Activated naive CD8-positive, alpha-beta T cell treated with anti-CD3 and anti-CD28 coated beads, Interleukin-2, amount 10 ng/mL, durations not matched to agents 7 days and 5 days (primary cell): ENCODE results near the gene KARS1. TPM values are rescaled to one million over a fixed set of nuclear protein-coding genes. Genes with fewer than 3 reads are reported as not detected.
A peak's percentile ranks its signal among the peaks of the same experiment; 100 is the strongest.

Source experiments
- ATAC-seq: fragments of 150-1000 bp; cut with Tn5 transposase; one replicate; pipeline ENCODE4 v1.10.0; 2021; ENCODE audit warnings: low read depth, moderate library complexity
- POLR2A ChIA-PET: fragments of 350-600 bp; sonication (Branson Sonifier 250); formaldehyde crosslinking; loops from one replicate; lab custom pipeline; 2021; ENCODE audit warnings: antibody characterized with exemption; lab: Charles Lee
- DNase-seq: peaks from one replicate; pipeline ENCODE4 v3.0.0; 2021
- H3K27ac Mint-ChIP-seq: one replicate; pipeline ENCODE4 v1.8.0; 2022; ENCODE audit warnings: mild to moderate bottlenecking, mixed read lengths
- H3K27me3 Mint-ChIP-seq: one replicate; pipeline ENCODE4 v1.8.0; 2022; ENCODE audit warnings: mild to moderate bottlenecking, moderate library complexity, mixed read lengths
- H3K36me3 Mint-ChIP-seq: one replicate; pipeline ENCODE4 v1.8.0; 2021; ENCODE audit warnings: mild to moderate bottlenecking, mixed read lengths
- H3K4me1 Mint-ChIP-seq: one replicate; pipeline ENCODE4 v1.8.0; 2021; ENCODE audit warnings: mixed read lengths
- H3K4me3 Mint-ChIP-seq: one replicate; pipeline ENCODE4 v1.8.0; 2022; ENCODE audit warnings: mild to moderate bottlenecking, moderate library complexity, mixed read lengths
- H3K9me3 Mint-ChIP-seq: one replicate; pipeline ENCODE4 v1.8.0; 2021; ENCODE audit warnings: mixed read lengths
- total RNA-seq, 2 experiments: library from RNA; stranded (reverse); gene quantifications; one replicate each; pipeline ENCODE4 v1.2.3, GENCODE V29; 2021

KARS1 gene
- total RNA-seq, result 100 to 1,000 TPM; 173 to 175 TPM

- no peaks in the 10 kb centered on the region for H3K9me3 Mint-ChIP-seq
- H3K36me3 Mint-ChIP-seq, result peaks cover 16% of the 10 kb centered on the region
- H3K27me3 Mint-ChIP-seq, result no peaks in the 10 kb centered on the region
- peaks cover 53% of the 10 kb centered on the region for H3K4me1 Mint-ChIP-seq
- H3K27ac Mint-ChIP-seq, result peak within 1 kb of the TSS; percentile 98
- DNase-seq, result peak; percentile 95
- peak within 1 kb of the TSS; percentile 99 for H3K4me3 Mint-ChIP-seq
- ATAC-seq, result peak; percentile 93
- POLR2A ChIA-PET, result interaction anchor here (0.5 to 4.4 kb wide), 27 partner anchors 8 to 1565 kb away, joined by 3 to 95 read pairs (median 5); partner anchors contain the start of genes ADAT1, CFDP1, GABARAPL2 and MON1B
Observed at GRCh38 chr16:75647492-75648264, at the start of gene KARS1, which contains the start of gene TERF2IP. Gene KARS1, minus strand, starts transcription at chr16:75647665. Its CDS starts 26 bp downstream, at chr16:75647639. Gene TERF2IP, plus strand, starts transcription at chr16:75647773. Its CDS starts 110 bp downstream, at chr16:75647883.

DNA sequence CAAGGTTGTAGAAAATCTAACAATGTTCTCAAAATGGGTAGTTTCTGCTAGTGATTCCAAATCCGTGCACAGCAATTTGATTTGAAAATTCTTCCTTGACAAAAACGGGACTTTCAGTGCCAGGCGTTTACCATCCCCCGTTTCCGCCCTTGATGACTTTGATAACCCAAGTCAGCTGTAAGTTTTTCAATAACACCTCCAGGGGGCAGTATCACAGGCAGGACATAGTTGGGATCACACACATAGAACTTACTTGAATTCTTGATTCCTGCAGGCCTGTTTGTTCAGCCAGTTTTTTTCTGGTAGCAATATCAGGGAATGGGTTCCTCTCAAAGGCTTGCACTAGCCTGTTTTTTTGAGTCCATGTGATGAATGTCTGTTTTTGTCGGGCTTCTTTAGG lies 48.2 kb upstream of the KARS1 start:
- DNase-seq (no peak), ATAC-seq (no peak)
- POLR2A ChIA-PET, result no interaction called here
- H3K36me3 Mint-ChIP-seq, result no peaks in the 10 kb centered on the region
- no peak overlapping the region for H3K4me3 Mint-ChIP-seq
- H3K27me3 Mint-ChIP-seq, result peaks cover under 1% of the 10 kb centered on the region
- H3K27ac Mint-ChIP-seq, result no peak overlapping the region
- no peaks in the 10 kb centered on the region for H3K9me3 Mint-ChIP-seq
- H3K4me1 Mint-ChIP-seq, result no peaks in the 10 kb centered on the region

DNA sequence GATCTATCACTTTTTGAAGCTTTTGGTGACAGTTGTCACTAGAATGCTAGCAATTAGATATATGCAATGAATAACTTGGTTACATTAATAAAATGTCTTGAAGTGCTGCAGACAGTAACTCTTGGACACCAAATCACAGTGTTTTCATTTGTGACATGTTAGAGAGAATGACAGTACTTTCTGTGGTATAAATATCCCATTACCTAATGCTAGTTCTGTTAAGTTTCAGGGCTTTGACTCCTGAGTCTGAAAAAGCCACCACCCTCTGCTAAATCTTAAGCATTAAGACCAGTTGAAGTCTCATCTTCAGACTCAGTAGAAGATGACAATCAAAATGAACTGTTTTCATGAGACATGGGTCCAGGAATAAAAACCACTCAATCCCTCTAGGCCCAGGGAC lies 39.9 kb upstream of the KARS1 start:
- POLR2A ChIA-PET, result no interaction called here
- H3K27ac Mint-ChIP-seq, result no peak overlapping the region

GRCh38 chr16:75682308-75682707 lies 34.8 kb upstream of the KARS1 start:
- POLR2A ChIA-PET, result no interaction called here
- Mint-ChIP-seq H3K4me3 (no peak overlapping the region), H3K9me3 (peaks cover 6% of the 10 kb centered on the region), H3K4me1 (no peaks in the 10 kb centered on the region), H3K27ac (no peak overlapping the region), H3K36me3 (no peaks in the 10 kb centered on the region), H3K27me3 (no peaks in the 10 kb centered on the region)
- no peak for ATAC-seq
- DNase-seq, result no peak

More for the DNA sequence above, 39.9 kb upstream of the KARS1 start:
- Mint-ChIP-seq H3K36me3 (no peaks in the 10 kb centered on the region), H3K9me3 (peaks cover 7% of the 10 kb centered on the region), H3K27me3 (peaks cover 2% of the 10 kb centered on the region), H3K4me1 (no peaks in the 10 kb centered on the region), H3K4me3 (no peak overlapping the region)
- ATAC-seq (no peak), DNase-seq (no peak)

DNA sequence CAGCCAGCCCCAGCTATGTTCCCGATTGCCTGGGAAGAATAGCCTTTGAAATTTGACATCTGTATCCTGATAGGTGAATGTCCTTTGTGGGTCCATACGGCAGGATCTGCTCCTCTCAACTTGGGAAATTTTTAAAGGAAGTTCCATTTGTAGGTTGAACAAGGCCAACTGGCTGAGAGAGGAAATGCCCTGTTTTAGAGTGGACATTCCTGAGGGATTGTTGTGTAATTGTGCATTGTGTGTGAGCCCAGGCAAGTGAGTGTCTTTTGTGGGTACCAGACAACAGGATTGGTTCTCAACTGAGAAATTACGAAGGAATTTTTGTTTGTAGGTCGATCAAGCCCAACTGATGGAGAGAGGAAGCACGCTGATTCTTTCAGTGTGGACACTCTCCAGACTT lies 31.9 kb upstream of the KARS1 start:
- no peaks in the 10 kb centered on the region for H3K27me3 Mint-ChIP-seq
- POLR2A ChIA-PET, result no interaction called here
- H3K9me3 Mint-ChIP-seq, result peaks cover 3% of the 10 kb centered on the region
- DNase-seq (no peak), ATAC-seq (no peak)
- H3K4me3 Mint-ChIP-seq, result no peak overlapping the region
- H3K36me3 Mint-ChIP-seq, result no peaks in the 10 kb centered on the region
- H3K4me1 Mint-ChIP-seq, result no peaks in the 10 kb centered on the region
- H3K27ac Mint-ChIP-seq, result no peak overlapping the region

DNA sequence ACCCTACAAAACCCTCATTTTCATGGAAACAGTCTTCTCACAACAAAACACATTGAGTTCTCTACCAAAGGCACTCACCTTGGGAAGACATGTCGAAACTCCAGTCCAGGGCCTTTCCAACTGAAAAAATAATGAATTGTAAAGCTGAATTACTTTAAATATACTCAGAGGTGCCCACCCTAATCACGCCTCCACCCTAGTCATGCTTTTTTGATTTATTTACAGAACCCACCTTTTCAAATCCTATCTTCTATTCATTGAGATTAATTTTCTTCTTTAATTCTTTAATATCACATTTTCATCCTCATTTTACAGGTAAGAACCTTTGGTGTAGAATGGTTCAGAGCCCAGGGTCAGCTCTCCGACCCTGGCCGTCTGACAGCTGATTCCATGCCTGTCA lies 29.4 kb upstream of the KARS1 start, which contains the start of gene CPHXL2:
CPHXL2 (minus strand) TSS at position 101 of the 400 bp plus-strand sequence; CDS start at position 91, 10 bp downstream.
- no peak for DNase-seq
- H3K9me3 Mint-ChIP-seq, result no peaks in the 10 kb centered on the region
- POLR2A ChIA-PET, result no interaction called here
- H3K4me1 Mint-ChIP-seq, result no peaks in the 10 kb centered on the region
- H3K4me3 Mint-ChIP-seq, result no peak within 1 kb of the TSS
- H3K27ac Mint-ChIP-seq, result no peak within 1 kb of the TSS
- no peaks in the 10 kb centered on the region for H3K36me3 Mint-ChIP-seq
- H3K27me3 Mint-ChIP-seq, result no peaks in the 10 kb centered on the region
- ATAC-seq, result no peak

DNA sequence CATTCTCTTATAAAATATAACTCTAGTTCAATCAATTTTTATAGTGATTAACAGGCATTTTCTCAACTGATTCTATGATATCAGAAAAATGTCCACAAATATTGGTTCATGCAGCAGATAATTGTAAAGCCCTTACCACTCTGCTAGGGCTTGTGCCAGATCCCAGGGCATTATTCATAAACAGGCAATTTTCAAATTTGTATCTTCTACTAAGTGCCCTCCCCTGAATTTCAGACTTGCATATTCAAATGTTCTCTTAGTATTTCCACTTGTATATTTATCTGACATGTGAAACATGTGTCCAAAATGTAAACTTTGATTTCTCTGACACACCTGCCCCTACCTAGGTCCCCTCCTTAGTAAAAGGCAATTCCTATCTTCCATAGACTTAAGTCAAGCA lies 20.0 kb upstream of the KARS1 start:
- DNase-seq, result no peak
- no peak overlapping the region for H3K27ac Mint-ChIP-seq
- no peak overlapping the region for H3K4me3 Mint-ChIP-seq
- POLR2A ChIA-PET, result no interaction called here
- peaks cover 3% of the 10 kb centered on the region for H3K36me3 Mint-ChIP-seq
- no peaks in the 10 kb centered on the region for H3K9me3 Mint-ChIP-seq
- no peaks in the 10 kb centered on the region for H3K27me3 Mint-ChIP-seq
- no peaks in the 10 kb centered on the region for H3K4me1 Mint-ChIP-seq
- ATAC-seq, result no peak

DNA sequence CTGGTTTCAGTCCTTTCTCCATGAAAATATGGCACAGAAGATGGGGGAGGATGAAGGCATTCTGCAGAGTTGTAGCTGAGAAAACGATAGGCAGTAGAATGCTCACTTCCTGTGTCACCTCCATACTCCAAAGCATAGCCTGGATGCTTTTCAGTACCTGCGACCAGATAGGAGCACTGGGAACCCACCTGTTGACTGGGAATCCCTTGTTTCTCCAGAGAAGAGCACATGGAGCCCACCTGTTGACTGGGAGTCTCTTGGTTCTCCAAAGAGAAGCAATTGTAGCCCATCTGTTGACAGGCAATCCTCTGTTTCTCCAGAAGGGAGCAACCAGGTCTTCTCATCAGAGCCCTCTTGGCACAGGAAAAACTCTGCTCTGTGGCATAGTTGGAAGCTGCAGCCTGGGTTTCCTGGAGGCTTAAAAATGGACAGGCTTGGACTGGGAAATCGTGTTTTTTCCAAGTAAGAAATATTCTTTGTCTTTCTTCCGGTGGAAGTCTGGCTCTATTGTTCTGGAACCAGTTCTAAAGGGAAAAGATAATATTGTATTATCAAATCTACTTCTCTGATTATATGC lies 13.3 kb upstream of the KARS1 start:
- POLR2A ChIA-PET, result interaction anchor here (3.1 kb wide), 1 partner anchor 12 kb away, joined by 16 read pairs; the partner anchor contains the start of genes KARS1 and TERF2IP
- Mint-ChIP-seq H3K27me3 (no peaks in the 10 kb centered on the region), H3K9me3 (no peaks in the 10 kb centered on the region), H3K4me3 (no peak overlapping the region), H3K36me3 (peaks cover 22% of the 10 kb centered on the region), H3K27ac (no peak overlapping the region), H3K4me1 (peaks cover 4% of the 10 kb centered on the region)
- DNase-seq (no peak), ATAC-seq (no peak)

GRCh38 chr16:75660321-75660720 lies 12.9 kb upstream of the KARS1 start:
- Mint-ChIP-seq H3K4me3 (no peak overlapping the region), H3K27ac (no peak overlapping the region), H3K4me1 (peaks cover 4% of the 10 kb centered on the region), H3K9me3 (no peaks in the 10 kb centered on the region), H3K36me3 (peaks cover 24% of the 10 kb centered on the region), H3K27me3 (no peaks in the 10 kb centered on the region)
- POLR2A ChIA-PET, result interaction anchor here (1.1 to 3.1 kb wide), 2 partner anchors 12 to 17 kb away, joined by 3 to 16 read pairs; partner anchors contain the start of genes KARS1 and TERF2IP
- DNase-seq (no peak), ATAC-seq (no peak)

- H3K9me3 Mint-ChIP-seq, result no peaks in the 10 kb centered on the region
- DNase-seq (no peak), ATAC-seq (no peak)
- POLR2A ChIA-PET, result interaction anchor here (3.1 kb wide), 1 partner anchor 10 kb away, joined by 16 read pairs; the partner anchor contains the start of genes KARS1 and TERF2IP
- H3K4me3 Mint-ChIP-seq, result no peak overlapping the region
- peaks cover 14% of the 10 kb centered on the region for H3K4me1 Mint-ChIP-seq
- peak overlapping the region; percentile 25 for H3K27ac Mint-ChIP-seq
- H3K36me3 Mint-ChIP-seq, result peaks cover 30% of the 10 kb centered on the region
- no peaks in the 10 kb centered on the region for H3K27me3 Mint-ChIP-seq
Observed at GRCh38 chr16:75658175-75658574, 10.7 kb upstream of the KARS1 start.

- DNase-seq, result no peak
- Mint-ChIP-seq H3K36me3 (peaks cover 39% of the 10 kb centered on the region), H3K27ac (peak overlapping the region; percentile 18), H3K4me1 (peaks cover 42% of the 10 kb centered on the region), H3K27me3 (no peaks in the 10 kb centered on the region), H3K4me3 (no peak overlapping the region), H3K9me3 (no peaks in the 10 kb centered on the region)
- no peak for ATAC-seq
- POLR2A ChIA-PET, result interaction anchor here (0.6 kb wide), 1 partner anchor 94 kb away, joined by 3 read pairs; no protein-coding TSS in a partner anchor
Observed at GRCh38 chr16:75653922-75654321, 6.5 kb upstream of the KARS1 start.

GRCh38 chr16:75648265-75649076 lies 1.0 kb upstream of the KARS1 start:
- DNase-seq (peak; percentile 88), ATAC-seq (peak; percentile 15)
- Mint-ChIP-seq H3K27ac (peak overlapping the region; percentile 98), H3K36me3 (peaks cover 18% of the 10 kb centered on the region), H3K4me3 (peak overlapping the region; percentile 86), H3K9me3 (no peaks in the 10 kb centered on the region), H3K4me1 (peaks cover 56% of the 10 kb centered on the region), H3K27me3 (no peaks in the 10 kb centered on the region)
- POLR2A ChIA-PET, result interaction anchor here (0.5 to 4.4 kb wide), 21 partner anchors 11 to 1565 kb away, joined by 3 to 95 read pairs (median 5); partner anchors contain the start of genes ADAT1, CFDP1, GABARAPL2 and MON1B
